Femur (tissue), 1 donor: ENCODE data around the gene CRACDL.

ENCODE experiments used
- DNase-seq: peaks from one replicate; pipeline ENCODE4 v3.0.0-alpha.2; 2017

The CRACDL gene

GRCh38 chr2:98744595-98744994 lies 191.4 kb downstream of the CRACDL start:
- no peak for DNase-seq
